Measurements from ENCODE around the gene PI4KA. TPM values are rescaled to one million over a fixed set of nuclear protein-coding genes. Genes with fewer than 3 reads are reported as not detected.

The PI4KA gene
- total and polyA plus RNA-seq, 2 experiments from 2014 or later = 17.1 to 38.1 TPM

DNA sequence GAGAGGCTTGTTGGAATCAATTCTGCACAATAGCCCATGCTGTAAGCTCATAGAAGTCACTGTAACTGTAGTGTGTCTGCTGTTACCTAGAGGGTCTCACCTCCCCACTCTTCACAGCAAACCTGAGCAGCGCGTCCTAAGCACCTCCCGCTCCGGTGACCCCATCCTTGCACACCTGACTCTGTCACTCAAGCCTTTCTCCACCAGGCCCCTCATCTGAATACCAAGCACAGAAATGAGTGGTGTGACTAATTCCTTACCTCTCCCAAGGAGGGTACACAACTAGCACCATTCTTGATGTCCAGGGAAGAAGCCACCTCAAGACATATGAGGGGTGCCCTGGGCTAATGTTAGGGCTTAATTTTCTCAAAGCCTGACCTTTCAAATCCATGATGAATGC is 71.4 kb downstream of the PI4KA start:
- H3K27ac Mint-ChIP-seq = no peak overlapping the region
- no peak for TF ChIP-seq STAT1 (IDR thresholded peaks at IDR 0.05; ENCODE audit: unreplicated experiment)
- TF ChIP-seq EZH2phosphoT487 (IDR thresholded peaks at IDR 0.05; ENCODE audit: unreplicated experiment) = no peak
- TF ChIP-seq, protein P1, sequence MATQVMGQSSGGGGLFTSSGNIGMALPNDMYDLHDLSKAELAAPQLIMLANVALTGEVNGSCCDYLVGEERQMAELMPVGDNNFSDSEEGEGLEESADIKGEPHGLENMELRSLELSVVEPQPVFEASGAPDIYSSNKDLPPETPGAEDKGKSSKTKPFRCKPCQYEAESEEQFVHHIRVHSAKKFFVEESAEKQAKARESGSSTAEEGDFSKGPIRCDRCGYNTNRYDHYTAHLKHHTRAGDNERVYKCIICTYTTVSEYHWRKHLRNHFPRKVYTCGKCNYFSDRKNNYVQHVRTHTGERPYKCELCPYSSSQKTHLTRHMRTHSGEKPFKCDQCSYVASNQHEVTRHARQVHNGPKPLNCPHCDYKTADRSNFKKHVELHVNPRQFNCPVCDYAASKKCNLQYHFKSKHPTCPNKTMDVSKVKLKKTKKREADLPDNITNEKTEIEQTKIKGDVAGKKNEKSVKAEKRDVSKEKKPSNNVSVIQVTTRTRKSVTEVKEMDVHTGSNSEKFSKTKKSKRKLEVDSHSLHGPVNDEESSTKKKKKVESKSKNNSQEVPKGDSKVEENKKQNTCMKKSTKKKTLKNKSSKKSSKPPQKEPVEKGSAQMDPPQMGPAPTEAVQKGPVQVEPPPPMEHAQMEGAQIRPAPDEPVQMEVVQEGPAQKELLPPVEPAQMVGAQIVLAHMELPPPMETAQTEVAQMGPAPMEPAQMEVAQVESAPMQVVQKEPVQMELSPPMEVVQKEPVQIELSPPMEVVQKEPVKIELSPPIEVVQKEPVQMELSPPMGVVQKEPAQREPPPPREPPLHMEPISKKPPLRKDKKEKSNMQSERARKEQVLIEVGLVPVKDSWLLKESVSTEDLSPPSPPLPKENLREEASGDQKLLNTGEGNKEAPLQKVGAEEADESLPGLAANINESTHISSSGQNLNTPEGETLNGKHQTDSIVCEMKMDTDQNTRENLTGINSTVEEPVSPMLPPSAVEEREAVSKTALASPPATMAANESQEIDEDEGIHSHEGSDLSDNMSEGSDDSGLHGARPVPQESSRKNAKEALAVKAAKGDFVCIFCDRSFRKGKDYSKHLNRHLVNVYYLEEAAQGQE (IDR thresholded peaks at IDR 0.05; ENCODE audit: unreplicated experiment) = no peak
- H3K4me2 ChIP-seq = no peak overlapping the region
- no peak for DNase-seq (ENCODE audit: low spot score)
- H4K20me1 ChIP-seq (replicated peaks; ENCODE audit: insufficient read depth) = no peaks in the 10 kb centered on the region; the same call in 1 of the 2 replicates
- H3K36me3 ChIP-seq (ENCODE audit: insufficient read depth) = no peaks in the 10 kb centered on the region
- H3K27ac ChIP-seq (ENCODE audit: low read depth) = no peak overlapping the region
- H3K27me3 ChIP-seq (ENCODE audit: insufficient read depth) = no peaks in the 10 kb centered on the region
- no peaks in the 10 kb centered on the region for H3F3A ChIP-seq (replicated peaks; ENCODE audit: low read depth)
- H3K27me3 Mint-ChIP-seq (ENCODE audit: insufficient read depth, low read depth, poor library complexity) = peaks cover 7% of the 10 kb centered on the region
- no peaks in the 10 kb centered on the region for H3K9me2 ChIP-seq (ENCODE audit: insufficient read depth)
- H3K4me3 ChIP-seq = no peak overlapping the region
- no peaks in the 10 kb centered on the region for H3K79me2 ChIP-seq (replicated peaks; ENCODE audit: insufficient read depth)
- no peaks in the 10 kb centered on the region for H3K9me3 Mint-ChIP-seq
- H2AFZ ChIP-seq = no peak overlapping the region
- H3K4me1 ChIP-seq (ENCODE audit: insufficient read depth) = peaks cover 6% of the 10 kb centered on the region
- peaks cover 16% of the 10 kb centered on the region for H3K4me1 Mint-ChIP-seq
- H3K4me3 Mint-ChIP-seq = no peak overlapping the region
- H3K36me3 Mint-ChIP-seq (ENCODE audit: low read depth) = no peaks in the 10 kb centered on the region; the same call in 2 of the 3 replicates
- no peak for ATAC-seq

DNA sequence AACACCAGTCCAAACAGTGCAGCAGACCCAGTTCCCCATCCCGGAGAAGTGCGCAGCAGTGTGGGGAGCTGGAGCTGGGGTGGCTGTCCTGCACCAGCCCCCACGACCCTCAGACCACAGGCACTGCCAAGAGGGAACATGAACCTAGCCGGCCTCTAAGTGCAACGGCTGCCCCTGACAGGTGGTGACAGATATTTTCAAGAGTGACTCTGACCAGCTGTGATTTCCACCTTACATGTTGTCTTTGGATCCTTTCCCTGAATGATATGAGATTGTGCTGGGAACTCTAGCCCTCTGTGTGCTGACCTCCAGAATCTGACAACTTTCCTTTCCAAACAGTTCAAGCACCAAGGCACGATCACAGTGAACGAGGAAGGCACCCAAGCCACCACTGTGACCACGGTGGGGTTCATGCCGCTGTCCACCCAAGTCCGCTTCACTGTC is 72.1 kb downstream of the PI4KA start:
- H3K9me2 ChIP-seq (ENCODE audit: insufficient read depth) = no peaks in the 10 kb centered on the region
- peaks cover 6% of the 10 kb centered on the region for H3K4me1 ChIP-seq (ENCODE audit: insufficient read depth)
- H3K27ac ChIP-seq (ENCODE audit: low read depth) = no peak overlapping the region
- TF ChIP-seq EZH2 (IDR thresholded peaks at IDR 0.05; ENCODE audit: low read depth, unreplicated experiment) (no peak), ZNF114 (CRISPR knock-in tag; IDR thresholded peaks at IDR 0.05) (no peak), JUNB (IDR thresholded peaks at IDR 0.05; ENCODE audit: unreplicated experiment) (no peak), POLR2AphosphoS5 (IDR thresholded peaks at IDR 0.05; ENCODE audit: low read depth) (no peak), NANOG (IDR thresholded peaks at IDR 0.05; ENCODE audit: borderline replicate concordance) (no peak), STAT1 (IDR thresholded peaks at IDR 0.05; ENCODE audit: unreplicated experiment) (no peak), EZH2phosphoT487 (IDR thresholded peaks at IDR 0.05; ENCODE audit: unreplicated experiment) (no peak)
- TF ChIP-seq, protein P1 (IDR thresholded peaks at IDR 0.05; ENCODE audit: unreplicated experiment) = no peak
- TF ChIP-seq, protein P2, sequence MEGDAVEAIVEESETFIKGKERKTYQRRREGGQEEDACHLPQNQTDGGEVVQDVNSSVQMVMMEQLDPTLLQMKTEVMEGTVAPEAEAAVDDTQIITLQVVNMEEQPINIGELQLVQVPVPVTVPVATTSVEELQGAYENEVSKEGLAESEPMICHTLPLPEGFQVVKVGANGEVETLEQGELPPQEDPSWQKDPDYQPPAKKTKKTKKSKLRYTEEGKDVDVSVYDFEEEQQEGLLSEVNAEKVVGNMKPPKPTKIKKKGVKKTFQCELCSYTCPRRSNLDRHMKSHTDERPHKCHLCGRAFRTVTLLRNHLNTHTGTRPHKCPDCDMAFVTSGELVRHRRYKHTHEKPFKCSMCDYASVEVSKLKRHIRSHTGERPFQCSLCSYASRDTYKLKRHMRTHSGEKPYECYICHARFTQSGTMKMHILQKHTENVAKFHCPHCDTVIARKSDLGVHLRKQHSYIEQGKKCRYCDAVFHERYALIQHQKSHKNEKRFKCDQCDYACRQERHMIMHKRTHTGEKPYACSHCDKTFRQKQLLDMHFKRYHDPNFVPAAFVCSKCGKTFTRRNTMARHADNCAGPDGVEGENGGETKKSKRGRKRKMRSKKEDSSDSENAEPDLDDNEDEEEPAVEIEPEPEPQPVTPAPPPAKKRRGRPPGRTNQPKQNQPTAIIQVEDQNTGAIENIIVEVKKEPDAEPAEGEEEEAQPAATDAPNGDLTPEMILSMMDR (conservative IDR thresholded peaks at IDR 0.05; ENCODE audit: low read depth in 2 of 2) = no peak

More for the DNA sequence above, 72.1 kb downstream of the PI4KA start:
- no peaks in the 10 kb centered on the region for H3K27me3 ChIP-seq (ENCODE audit: insufficient read depth)
- no peak for DNase-seq (ENCODE audit: low spot score)
- no peak overlapping the region for H3K4me2 ChIP-seq
- H3K9me3 Mint-ChIP-seq = no peaks in the 10 kb centered on the region
- no peak overlapping the region for H3K27ac Mint-ChIP-seq
- no peaks in the 10 kb centered on the region for H3F3A ChIP-seq (replicated peaks; ENCODE audit: low read depth)
- ATAC-seq = no peak
- no peaks in the 10 kb centered on the region for H3K79me2 ChIP-seq (replicated peaks; ENCODE audit: insufficient read depth)
- H3K4me3 Mint-ChIP-seq = no peak overlapping the region
- no peaks in the 10 kb centered on the region for H3K36me3 ChIP-seq (ENCODE audit: insufficient read depth)
- no peak overlapping the region for H2AFZ ChIP-seq
- no peaks in the 10 kb centered on the region; the same call in 2 of the 3 replicates for H3K36me3 Mint-ChIP-seq (ENCODE audit: low read depth)
- H3K27me3 Mint-ChIP-seq (ENCODE audit: insufficient read depth, low read depth, poor library complexity) = peaks cover 7% of the 10 kb centered on the region
- H3K4me3 ChIP-seq = no peak overlapping the region
- peaks cover 16% of the 10 kb centered on the region for H3K4me1 Mint-ChIP-seq
- H4K20me1 ChIP-seq (replicated peaks; ENCODE audit: insufficient read depth) = no peaks in the 10 kb centered on the region; the same call in 1 of the 2 replicates
